ENCODE results near the gene ZBTB46. TPM values are rescaled to one million over a fixed set of nuclear protein-coding genes. Genes with fewer than 3 reads are reported as not detected.

Gene ZBTB46
- 0.46 to 0.96 TPM (median 0.71 TPM) in 5 replicates for total RNA-seq (2022; extraction: Qiagen RNA extraction; ENCODE audit: low read depth)

DNA sequence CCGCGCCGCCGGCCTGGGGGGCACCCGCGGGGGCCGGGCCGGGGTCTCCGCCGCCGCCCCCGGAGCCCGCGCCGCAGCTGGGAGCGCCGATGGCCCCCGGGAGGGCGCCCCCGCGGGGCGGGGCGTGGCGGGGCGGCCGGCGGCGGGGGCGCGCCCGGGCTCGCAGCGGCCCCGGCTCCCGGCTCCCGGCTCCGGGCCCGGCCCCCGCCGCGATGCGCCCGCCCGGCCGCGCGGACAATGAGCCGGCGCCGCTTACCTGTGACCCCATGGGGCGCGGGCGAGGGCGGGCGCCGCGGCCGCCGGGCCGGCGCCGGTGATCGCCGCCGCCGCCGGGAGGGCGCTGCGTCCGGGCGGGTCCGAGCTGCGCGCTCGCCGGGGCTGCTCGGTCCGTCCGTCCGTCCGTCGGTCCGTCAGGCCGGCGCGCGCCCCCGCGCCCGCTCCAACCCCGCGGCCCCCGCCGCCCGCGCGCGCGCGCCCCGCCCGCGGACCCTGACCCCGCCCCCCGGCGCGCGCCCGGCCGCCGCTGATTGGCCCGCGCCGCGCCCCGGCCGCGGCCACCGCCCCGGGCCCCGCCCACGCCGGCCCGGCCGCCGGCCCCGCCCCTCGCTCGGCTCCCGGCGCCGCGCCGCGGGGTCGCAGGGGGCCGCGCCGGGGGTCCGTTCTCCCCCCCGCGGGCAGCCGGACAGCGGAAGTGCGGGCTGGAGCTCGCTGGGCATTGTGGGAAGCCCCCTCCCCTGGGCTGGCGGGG, at the start of gene ZBTB46:
Gene ZBTB46 (minus strand): TSS at position 424 of the 748 bp plus-strand sequence. CDS start 40,507 bp downstream, outside the sequence.

GRCh38 chr20:63864978-63865640, 34.0 kb upstream of the ZBTB46 start, which contains the start of gene TPD52L2:
TPD52L2 (plus strand) TSS chr20:63865270; CDS start chr20:63865366, 96 bp downstream.

GRCh38 chr20:63861365-63861934, 30.4 kb upstream of the ZBTB46 start, which contains the start of gene ABHD16B:
ABHD16B (plus strand) TSS chr20:63861498; CDS start chr20:63861541, 43 bp downstream.

GRCh38 chr20:63739130-63740069, 91.7 kb downstream of the ZBTB46 start, which contains the start of gene SLC2A4RG:
SLC2A4RG (plus strand) TSS chr20:63739776; CDS start chr20:63739913, 137 bp downstream.

GRCh38 chr20:63735859-63736718, 95.0 kb downstream of the ZBTB46 start, which contains the start of gene LIME1:
LIME1 (plus strand) TSS chr20:63736664; CDS start chr20:63737550, 886 bp downstream.

GRCh38 chr20:63707558-63708300, 123.3 kb downstream of the ZBTB46 start, which contains the start of the genes ARFRP1 and ZGPAT:
ARFRP1 (minus strand) TSS chr20:63707976; CDS start chr20:63707091, 885 bp downstream.
ZGPAT (plus strand) TSS chr20:63708039; CDS start chr20:63708581, 542 bp downstream.

GRCh38 chr20:63696628-63697356, 134.3 kb downstream of the ZBTB46 start, which contains the start of gene TNFRSF6B:
TNFRSF6B (plus strand) TSS chr20:63696652; CDS start chr20:63696768, 116 bp downstream.

Other genes with a start within 250 kb of the ZBTB46 start
- 8.0 to 10.7 TPM (median 9.8 TPM) in 5 replicates for gene GMEB2, start 204.2 kb downstream of the ZBTB46 start, total RNA-seq (2022; extraction: Qiagen RNA extraction; ENCODE audit: low read depth)
- 6.7 to 10.3 TPM (median 9.8 TPM) in 5 replicates for gene STMN3, start 177.8 kb downstream of the ZBTB46 start, total RNA-seq (2022; extraction: Qiagen RNA extraction; ENCODE audit: low read depth)
- 3.7 to 7.4 TPM (median 5.8 TPM) in 5 replicates for gene RTEL1, start 173.0 kb downstream of the ZBTB46 start, total RNA-seq (2022; extraction: Qiagen RNA extraction; ENCODE audit: low read depth)
- 0.46 to 1.2 TPM (median 0.60 TPM) in 5 replicates for gene TNFRSF6B, start 134.6 kb downstream of the ZBTB46 start, total RNA-seq (2022; extraction: Qiagen RNA extraction; ENCODE audit: low read depth)
- 26.6 to 39.0 TPM (median 32.9 TPM) in 5 replicates for gene ARFRP1, start 123.3 kb downstream of the ZBTB46 start, total RNA-seq (2022; extraction: Qiagen RNA extraction; ENCODE audit: low read depth)
- 18.7 to 27.3 TPM (median 26.3 TPM) in 5 replicates for gene ZGPAT, start 123.2 kb downstream of the ZBTB46 start, total RNA-seq (2022; extraction: Qiagen RNA extraction; ENCODE audit: low read depth)
- 3.3 to 10.2 TPM (median 8.5 TPM) in 5 replicates for gene LIME1, start 94.6 kb downstream of the ZBTB46 start, total RNA-seq (2022; extraction: Qiagen RNA extraction; ENCODE audit: low read depth)
- 57.0 to 107 TPM (median 91.7 TPM) in 5 replicates for gene SLC2A4RG, start 91.5 kb downstream of the ZBTB46 start, total RNA-seq (2022; extraction: Qiagen RNA extraction; ENCODE audit: low read depth)
- not detected in 5 replicates for gene ABHD16B, start 30.2 kb upstream of the ZBTB46 start, total RNA-seq (2022; extraction: Qiagen RNA extraction; ENCODE audit: low read depth)
- 119 to 131 TPM (median 126 TPM) in 5 replicates for gene TPD52L2, start 34.0 kb upstream of the ZBTB46 start, total RNA-seq (2022; extraction: Qiagen RNA extraction; ENCODE audit: low read depth)
- 23.4 to 32.0 TPM (median 28.7 TPM) in 5 replicates for gene DNAJC5, start 63.9 kb upstream of the ZBTB46 start, total RNA-seq (2022; extraction: Qiagen RNA extraction; ENCODE audit: low read depth)
- 20.4 to 34.1 TPM (median 29.5 TPM) in 5 replicates for gene UCKL1, start 125.2 kb upstream of the ZBTB46 start, total RNA-seq (2022; extraction: Qiagen RNA extraction; ENCODE audit: low read depth)
- 8.0 to 13.0 TPM (median 11.1 TPM) in 5 replicates for gene ZNF512B, start 138.7 kb upstream of the ZBTB46 start, total RNA-seq (2022; extraction: Qiagen RNA extraction; ENCODE audit: low read depth)
- not detected in 5 replicates for gene SAMD10, start 148.4 kb upstream of the ZBTB46 start, total RNA-seq (2022; extraction: Qiagen RNA extraction; ENCODE audit: low read depth)
- 50.6 to 57.0 TPM (median 53.9 TPM) in 5 replicates for gene PRPF6, start 149.9 kb upstream of the ZBTB46 start, total RNA-seq (2022; extraction: Qiagen RNA extraction; ENCODE audit: low read depth)
- gene C20orf204, start 204.9 kb upstream of the ZBTB46 start, total RNA-seq (2022; extraction: Qiagen RNA extraction; ENCODE audit: low read depth), result 0.30 to 0.54 TPM (median 0.35 TPM) in 5 replicates
- 1.3 to 2.8 TPM (median 2.5 TPM) in 5 replicates for gene SOX18, start 218.4 kb upstream of the ZBTB46 start, total RNA-seq (2022; extraction: Qiagen RNA extraction; ENCODE audit: low read depth)
- 30.8 to 54.6 TPM (median 47.8 TPM) in 5 replicates for gene TCEA2, start 231.9 kb upstream of the ZBTB46 start, total RNA-seq (2022; extraction: Qiagen RNA extraction; ENCODE audit: low read depth)
- gene RGS19, start 248.3 kb upstream of the ZBTB46 start, total RNA-seq (2022; extraction: Qiagen RNA extraction; ENCODE audit: low read depth), result 14.9 to 26.7 TPM (median 22.7 TPM) in 5 replicates
- gene OPRL1, start 248.8 kb upstream of the ZBTB46 start, total RNA-seq (2022; extraction: Qiagen RNA extraction; ENCODE audit: low read depth), result 0.43 to 0.89 TPM (median 0.61 TPM) in 5 replicates